Lung (tissue), 12 donors: ENCODE results near the gene MAST4. TPM values are rescaled to one million over a fixed set of nuclear protein-coding genes. Genes with fewer than 3 reads are reported as not detected.

Experiments
- ATAC-seq: fragments of 200-7000 bp; cut with Tn5 transposase; one replicate; pipeline ENCODE4 v1.9.1; 2020; ENCODE audit warnings: moderate number of reproducible peaks; ENCODE audit not compliant: insufficient read depth, low FRiP score
- DNase-seq, 3 donors: peaks; one replicate each; pipeline ENCODE4 v3.0.0-alpha.2; 2013 to 2017
- H3K27ac ChIP-seq, 2 donors: one replicate each; pipeline ENCODE4 v1.5.1; 2013; ENCODE audit warnings: mild to moderate bottlenecking in 2 of 2, moderate library complexity in 2 of 2, control low read depth in 1 of 2, inconsistent platforms in 1 of 2, low read depth in 1 of 2, low read length in 1 of 2
- H3K27me3 ChIP-seq, 3 donors: one replicate each; pipeline ENCODE4 v1.5.1; 2013; ENCODE audit warnings: low read length in 2 of 3; ENCODE audit not compliant: control insufficient read depth in 3 of 3, insufficient read depth in 3 of 3
- H3K36me3 ChIP-seq, 4 donors: one replicate each; pipeline ENCODE4 v1.5.1; 2013; ENCODE audit warnings: low read length in 4 of 4, mild to moderate bottlenecking in 1 of 4, moderate library complexity in 1 of 4; ENCODE audit not compliant: control insufficient read depth in 4 of 4, insufficient read depth in 4 of 4
- H3K4me1 ChIP-seq, 5 donors: one replicate each; pipeline ENCODE4 v1.5.1; 2013; ENCODE audit warnings: low read length in 5 of 5, mild to moderate bottlenecking in 2 of 5, moderate library complexity in 1 of 5; ENCODE audit not compliant: control insufficient read depth in 5 of 5, insufficient read depth in 5 of 5
- H3K4me3 ChIP-seq: one replicate; pipeline ENCODE4 v1.5.1; 2013; ENCODE audit warnings: mild to moderate bottlenecking, control low read depth, moderate library complexity
- H3K9ac ChIP-seq, 2 donors: one replicate each; pipeline ENCODE4 v1.5.1; 2013; ENCODE audit warnings: low read length in 2 of 2, control low read depth in 1 of 2; ENCODE audit not compliant: insufficient read depth in 1 of 2
- H3K9me3 ChIP-seq, 4 donors: one replicate each; pipeline ENCODE4 v1.5.1; 2013; ENCODE audit warnings: low read length in 3 of 4, mild to moderate bottlenecking in 1 of 4, moderate library complexity in 1 of 4; ENCODE audit not compliant: control insufficient read depth in 4 of 4, insufficient read depth in 3 of 4
- WGBS, 2 donors: extraction: QIAGEN DNeasy Blood & Tissue Kit; methylation state at CpG; one replicate each; pipeline ENCODE4 v1.1.7; 2013; 5-methylcytosine and 5-hydroxymethylcytosine counted together
- polyA plus RNA-seq, 2 donors: library from polyadenylated mRNA; stranded (reverse); fragments of 200-250 nt; gene quantifications; one replicate each; pipeline ENCODE4 v1.2.1, GENCODE V29; 2013
- total RNA-seq, 2 donors: library from RNA; depleted of rRNA in 1 of 2; stranded (reverse); fragments of >200 nt in 1 of 2; gene quantifications; one replicate each; pipeline ENCODE4 v1.2.1, GENCODE V29; 2014 to 2021
- TF ChIP-seq, protein P1 (sequence below): IDR thresholded peaks from 2 replicates; pipeline ENCODE4 v1.5.1; 2012; ENCODE audit warnings: mild to moderate bottlenecking; ENCODE audit errors: control extremely low read depth, extremely low read depth
- donor health status: control.
- donor health status: control.
- donor health status: Bipolar disorder and iron deficiency.
- donor health status: healthy.
- donor health status: DM: yes; HTN: yes; CAD: no.

MAST4 gene
- total and polyA plus RNA-seq, 4 donors = 13.9 to 153 (median 46.2) TPM

DNA sequence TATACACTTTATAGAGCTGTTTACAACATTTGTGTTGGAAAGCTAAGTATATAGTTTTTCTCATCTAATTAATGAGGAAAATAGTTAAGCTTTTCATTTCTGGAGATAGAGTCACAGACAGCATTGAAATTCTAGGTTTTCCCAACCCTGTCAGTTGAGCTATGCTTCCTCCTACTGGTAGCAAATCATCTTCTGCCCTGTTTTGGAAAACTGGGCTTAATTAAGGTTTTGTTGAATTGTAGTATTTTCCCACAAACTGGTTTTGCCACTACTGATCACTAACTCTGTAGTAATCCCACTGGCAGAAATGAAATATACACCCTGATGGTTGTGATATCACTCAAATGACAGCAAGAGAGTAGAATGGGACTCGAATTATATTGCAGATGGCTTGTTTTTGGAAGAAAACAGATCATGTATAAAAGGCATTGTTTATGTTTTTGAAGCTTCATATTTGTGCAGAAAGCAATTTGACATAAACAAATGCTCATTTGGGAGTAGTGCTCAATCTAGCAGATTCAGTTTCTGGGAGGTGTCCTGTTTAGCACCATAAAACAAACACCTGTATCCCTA lies 553.8 kb downstream of the MAST4 start:
- H3K27me3 ChIP-seq = no peaks in the 10 kb centered on the region
- 81 to 89% methylated on average over 1 of the region's 1 CpG for WGBS, 2 donors
- no peak overlapping the region for H3K4me3 ChIP-seq
- peaks cover 0 to 2% (median 0%) of the 10 kb centered on the region in 4 donors for H3K9me3 ChIP-seq
- DNase-seq = peak in 2 of 3 donors; percentile 65 to 69
- no peak overlapping the region for H3K9ac ChIP-seq
- peaks cover 0 to 12% (median 6%) of the 10 kb centered on the region in 5 donors for H3K4me1 ChIP-seq
- TF ChIP-seq, protein P1, sequence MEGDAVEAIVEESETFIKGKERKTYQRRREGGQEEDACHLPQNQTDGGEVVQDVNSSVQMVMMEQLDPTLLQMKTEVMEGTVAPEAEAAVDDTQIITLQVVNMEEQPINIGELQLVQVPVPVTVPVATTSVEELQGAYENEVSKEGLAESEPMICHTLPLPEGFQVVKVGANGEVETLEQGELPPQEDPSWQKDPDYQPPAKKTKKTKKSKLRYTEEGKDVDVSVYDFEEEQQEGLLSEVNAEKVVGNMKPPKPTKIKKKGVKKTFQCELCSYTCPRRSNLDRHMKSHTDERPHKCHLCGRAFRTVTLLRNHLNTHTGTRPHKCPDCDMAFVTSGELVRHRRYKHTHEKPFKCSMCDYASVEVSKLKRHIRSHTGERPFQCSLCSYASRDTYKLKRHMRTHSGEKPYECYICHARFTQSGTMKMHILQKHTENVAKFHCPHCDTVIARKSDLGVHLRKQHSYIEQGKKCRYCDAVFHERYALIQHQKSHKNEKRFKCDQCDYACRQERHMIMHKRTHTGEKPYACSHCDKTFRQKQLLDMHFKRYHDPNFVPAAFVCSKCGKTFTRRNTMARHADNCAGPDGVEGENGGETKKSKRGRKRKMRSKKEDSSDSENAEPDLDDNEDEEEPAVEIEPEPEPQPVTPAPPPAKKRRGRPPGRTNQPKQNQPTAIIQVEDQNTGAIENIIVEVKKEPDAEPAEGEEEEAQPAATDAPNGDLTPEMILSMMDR = no peak
- peaks cover 27 to 58% (median 32%) of the 10 kb centered on the region in 4 donors for H3K36me3 ChIP-seq
- no peak overlapping the region for H3K27ac ChIP-seq
- no peak for ATAC-seq

DNA sequence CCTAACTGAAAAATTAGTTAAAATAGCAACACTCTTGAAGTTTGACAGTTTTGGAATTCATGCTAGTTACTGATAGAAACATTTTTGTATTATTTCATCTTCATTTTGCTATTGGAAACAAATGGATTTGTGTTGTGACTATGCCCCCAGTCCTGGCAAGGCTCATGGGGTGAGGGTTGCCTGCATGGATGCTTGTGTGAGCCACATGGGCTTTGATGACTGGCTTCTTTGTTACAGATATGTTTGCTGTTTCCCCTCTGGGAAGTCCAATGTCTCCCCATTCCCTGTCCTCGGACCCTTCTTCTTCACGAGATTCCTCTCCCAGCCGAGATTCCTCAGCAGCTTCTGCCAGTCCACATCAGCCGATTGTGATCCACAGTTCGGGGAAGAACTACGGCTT lies 556.2 kb downstream of the MAST4 start:
- no peaks in the 10 kb centered on the region for H3K27me3 ChIP-seq
- H3K4me3 ChIP-seq = no peak overlapping the region
- no peak overlapping the region for H3K9ac ChIP-seq
- TF ChIP-seq, protein P1 = no peak
- no peak overlapping the region for H3K27ac ChIP-seq
- no peak for DNase-seq
- 94 to 99% methylated on average over 6 of the region's 6 CpGs for WGBS, 2 donors
- H3K36me3 ChIP-seq = peaks cover 28 to 62% (median 36%) of the 10 kb centered on the region in 4 donors
- ATAC-seq = no peak
- peaks cover 0 to 10% (median 6%) of the 10 kb centered on the region in 5 donors for H3K4me1 ChIP-seq
- H3K9me3 ChIP-seq = peaks cover 0 to 2% (median 0%) of the 10 kb centered on the region in 4 donors

DNA sequence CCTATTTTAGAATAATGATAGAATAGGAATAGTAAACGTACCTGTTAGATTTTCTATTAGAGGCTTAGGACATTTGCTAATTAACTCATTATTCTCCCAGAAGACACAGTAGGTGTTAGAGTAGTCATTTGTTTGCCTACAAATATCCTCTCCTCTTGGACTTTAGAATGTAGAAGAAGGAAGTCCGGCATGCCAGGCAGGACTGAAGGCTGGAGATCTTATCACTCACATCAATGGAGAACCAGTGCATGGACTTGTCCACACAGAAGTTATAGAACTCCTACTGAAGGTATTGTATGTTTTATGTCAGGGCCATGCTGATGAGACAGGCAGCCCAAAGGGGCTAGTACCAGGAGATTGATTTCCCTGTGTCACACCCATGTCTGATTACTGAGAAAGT lies 557.1 kb downstream of the MAST4 start:
- TF ChIP-seq, protein P1 = no peak
- Histone ChIP-seq H3K9ac (no peak overlapping the region), H3K9me3 (peaks cover 0 to 2% (median 0%) of the 10 kb centered on the region in 4 donors), H3K4me1 (peaks cover 0 to 10% (median 6%) of the 10 kb centered on the region in 5 donors), H3K27ac (no peak overlapping the region), H3K27me3 (no peaks in the 10 kb centered on the region), H3K4me3 (no peak overlapping the region), H3K36me3 (peaks cover 27 to 62% (median 37%) of the 10 kb centered on the region in 4 donors)
- ATAC-seq (no peak), DNase-seq (no peak)
- WGBS, 2 donors = 69 to 82% methylated on average over 2 of the region's 2 CpGs
